HCT116 (cell line): Measurements from ENCODE around the gene PHACTR1. TPM values are rescaled to one million over a fixed set of nuclear protein-coding genes. Genes with fewer than 3 reads are reported as not detected.

Experiments
- ATAC-seq: fragments of 200-7000 bp; cut with Tn5 transposase; 2 replicates; pipeline ENCODE4 v1.9.1; 2020; ENCODE audit warnings: mild to moderate bottlenecking, moderate library complexity
- BruUV-seq: library from RNA; stranded (reverse); fragments of 400-500 nt; replicated peaks from 2 replicates; lab custom pipeline; 2021; lab: Mats Ljungman, UMichigan
- CTCF ChIA-PET: fragments of 300-600 bp; sonication (Branson Sonifier 250); formaldehyde crosslinking; loops from one replicate; lab custom pipeline; 2021; ENCODE audit warnings: antibody characterized with exemption; lab: Charles Lee
- POLR2A ChIA-PET: fragments of 300-600, 350-600 bp; sonication (Branson Sonifier 250); formaldehyde crosslinking; loops from one replicate; lab custom pipeline; 2021; ENCODE audit warnings: antibody characterized with exemption; lab: Charles Lee
- RAD21 ChIA-PET, 2 experiments: fragments of 300-600 bp; sonication (Branson Sonifier 250); formaldehyde crosslinking; loops; one replicate each; lab custom pipeline; 2023; ENCODE audit warnings: low total read pairs in 2 of 2; ENCODE audit not compliant: uncharacterized antibody in 2 of 2, unreplicated experiment in 2 of 2, low non-redundant PET in 1 of 2; lab: Charles Lee
- DNase-seq: peaks from one replicate; pipeline ENCODE4 v3.0.0-alpha.2; 2010; ENCODE audit warnings: low read depth, low spot score
- H2AFZ ChIP-seq: fragments of 200-600 bp; shearing (Covaris generic), sonication (generic); 2 replicates; pipeline ENCODE4 v1.6.1; 2017; ENCODE audit warnings: low read depth, mixed run types, mixed read lengths, antibody characterized with exemption, low read length; ENCODE audit not compliant: poor library complexity, severe bottlenecking
- H3K27ac ChIP-seq: 2 replicates; pipeline ENCODE4 v1.5.1; 2012; ENCODE audit warnings: low read depth, low read length
- H3K27me3 ChIP-seq: fragments of 200-600 bp; sonication (generic); 2 replicates; pipeline ENCODE4 v1.6.1; 2016; ENCODE audit warnings: mixed run types, low read length, mixed read lengths; ENCODE audit not compliant: insufficient read depth
- H3K36me3 ChIP-seq, 2 experiments: fragments of 200-500 bp in 1 of 2; fragments of 200-600 bp in 1 of 2; sonication (Bioruptor generic) in 1 of 2; sonication (generic) in 1 of 2; 2 replicates each; pipeline versions ENCODE4 v1.5.1 to v1.6.1; 2014 to 2016; ENCODE audit warnings: low read length in 2 of 2, inconsistent platforms in 1 of 2, mixed read lengths in 1 of 2, mixed run types in 1 of 2; ENCODE audit not compliant: insufficient read depth in 2 of 2, control insufficient read depth in 1 of 2
- H3K4me1 ChIP-seq, 2 experiments: fragments of 200-600 bp in 1 of 2; sonication (generic) in 1 of 2; 2 replicates each; pipeline versions ENCODE4 v1.5.1 to v1.6.1; 2012 to 2017; ENCODE audit warnings: low read length in 2 of 2, inconsistent platforms in 1 of 2, mild to moderate bottlenecking in 1 of 2, mixed read lengths in 1 of 2, mixed run types in 1 of 2, moderate library complexity in 1 of 2; ENCODE audit not compliant: insufficient read depth in 2 of 2, control insufficient read depth in 1 of 2
- H3K4me2 ChIP-seq: fragments of 200-600 bp; sonication (generic); 2 replicates; pipeline ENCODE4 v1.6.1; 2017; ENCODE audit warnings: mixed run types, low read length, mixed read lengths
- H3K4me3 ChIP-seq, 2 experiments: fragments of 200-600 bp in 1 of 2; sonication (generic) in 1 of 2; replicated peaks in 1 of 2; 2 replicates each; pipeline ENCODE4 v1.5.1; 2011 to 2016; ENCODE audit warnings: low read length in 2 of 2, control low read depth in 1 of 2, low read depth in 1 of 2, mild to moderate bottlenecking in 1 of 2, mixed read lengths in 1 of 2, mixed run types in 1 of 2
- H3K79me2 ChIP-seq: fragments of 200-600 bp; sonication (generic); 2 replicates; pipeline ENCODE4 v1.6.1; 2017; ENCODE audit warnings: mild to moderate bottlenecking, mixed run types, low read length, moderate library complexity, mixed read lengths; ENCODE audit not compliant: insufficient read depth
- H3K9ac ChIP-seq: fragments of 200-600 bp; sonication (generic); 2 replicates; pipeline ENCODE4 v1.6.1; 2016; ENCODE audit warnings: low read length, mixed read lengths
- H3K9me2 ChIP-seq: fragments of 200-600 bp; sonication (generic), shearing (Covaris generic); 2 replicates; pipeline ENCODE4 v1.6.1; 2017; ENCODE audit warnings: mixed run types, mild to moderate bottlenecking, moderate library complexity; ENCODE audit not compliant: insufficient read depth
- H3K9me3 ChIP-seq, 2 experiments: fragments of 200-500 bp in 1 of 2; fragments of 200-600 bp in 1 of 2; sonication (Bioruptor generic) in 1 of 2; sonication (generic) in 1 of 2; 2 replicates each; pipeline ENCODE4 v1.6.1; 2014 to 2017; ENCODE audit warnings: low read length in 2 of 2, mixed read lengths in 2 of 2, inconsistent platforms in 1 of 2, low read depth in 1 of 2, mild to moderate bottlenecking in 1 of 2, mixed run types in 1 of 2, moderate library complexity in 1 of 2; ENCODE audit not compliant: control insufficient read depth in 1 of 2, insufficient read depth in 1 of 2
- H4K20me1 ChIP-seq: fragments of 200-600 bp; sonication (generic), shearing (Covaris generic); 2 replicates; pipeline ENCODE4 v1.6.1; 2017; ENCODE audit warnings: mixed run types, mild to moderate bottlenecking, moderate library complexity; ENCODE audit not compliant: insufficient read depth
- CBX3 ChIP-seq: IDR thresholded peaks from 2 replicates; pipeline ENCODE4 v1.6.1; 2012; ENCODE audit warnings: low read depth
- CEBPB ChIP-seq: IDR thresholded peaks from 2 replicates; pipeline ENCODE4 v1.6.1; 2012; ENCODE audit warnings: low read depth
- FOSL1 ChIP-seq: IDR thresholded peaks from 2 replicates; pipeline ENCODE4 v1.6.1; 2012; ENCODE audit warnings: low read depth
- POLR2A ChIP-seq: IDR thresholded peaks from 2 replicates; pipeline ENCODE4 v1.7.0; 2011; ENCODE audit warnings: borderline replicate concordance; ENCODE audit not compliant: insufficient read depth, insufficient read length; ENCODE audit errors: extremely low read depth
- POLR2AphosphoS5 ChIP-seq: IDR thresholded peaks from 2 replicates; pipeline ENCODE4 v1.6.1; 2011; ENCODE audit warnings: mild to moderate bottlenecking, low read depth, low read length, moderate library complexity
- SP1 ChIP-seq: IDR thresholded peaks from 2 replicates; pipeline ENCODE4 v1.6.1; 2012; ENCODE audit warnings: low read depth
- SRF ChIP-seq: IDR thresholded peaks from 2 replicates; pipeline ENCODE4 v1.6.1; 2012; ENCODE audit warnings: low read depth
- TCF7L2 ChIP-seq: IDR thresholded peaks from 2 replicates; pipeline ENCODE4 v1.7.0; 2011; ENCODE audit warnings: borderline replicate concordance, inconsistent platforms; ENCODE audit not compliant: insufficient read depth, insufficient read length; ENCODE audit errors: extremely low read depth
- ZFX ChIP-seq: fragments of 450-650 bp; IDR thresholded peaks from 2 replicates; pipeline ENCODE4 v1.6.1; 2017
- ZNF274 ChIP-seq: fragments of 200-500 bp; sonication (Bioruptor generic); IDR thresholded peaks from 2 replicates; pipeline ENCODE4 v1.6.1; 2014; ENCODE audit warnings: mild to moderate bottlenecking, low read depth, low read length, inconsistent platforms
- intact Hi-C: fragments of 100-400 bp; cut with micrococcal nuclease; formaldehyde crosslinking; loops from 2 replicates; pipeline ENCODE4 v1.10.0; 2022
- total RNA-seq: library from RNA; stranded (reverse); gene quantifications from one replicate; pipeline ENCODE4 v1.2.1, GENCODE V29; 2021; ENCODE audit not compliant: unreplicated experiment
- TF ChIP-seq, protein P1 (sequence below): IDR thresholded peaks from 2 replicates; pipeline ENCODE4 v1.6.1; 2012

The PHACTR1 gene
- total RNA-seq, 1 experiment from 2014 or later, result 0.17 TPM

DNA sequence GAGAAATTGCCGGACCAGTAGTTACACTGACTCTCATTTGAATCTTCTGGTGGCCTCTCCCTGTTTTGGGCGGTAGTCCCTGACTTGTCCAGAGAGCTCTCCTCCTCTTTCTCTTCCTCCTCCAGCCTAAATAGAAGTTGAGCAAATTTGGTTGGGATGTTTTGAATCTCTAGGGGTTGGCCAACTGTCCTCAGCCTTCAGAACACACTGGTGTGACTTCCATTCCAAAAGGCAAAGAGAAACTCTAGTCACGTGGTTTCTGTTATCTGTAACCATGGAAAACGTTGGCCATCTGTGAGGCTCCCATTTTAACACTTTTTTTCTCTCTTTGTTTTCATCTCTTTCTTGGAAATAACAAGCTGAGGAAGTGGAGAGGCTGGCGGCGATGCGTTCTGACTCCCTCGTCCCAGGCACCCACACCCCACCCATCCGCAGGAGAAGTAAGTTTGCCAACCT lies 336.5 kb downstream of the PHACTR1 start:
- TF ChIP-seq CEBPB, result no peak
- no peak for TF ChIP-seq FOSL1
- no peak for TF ChIP-seq POLR2A
- TF ChIP-seq, protein P1, sequence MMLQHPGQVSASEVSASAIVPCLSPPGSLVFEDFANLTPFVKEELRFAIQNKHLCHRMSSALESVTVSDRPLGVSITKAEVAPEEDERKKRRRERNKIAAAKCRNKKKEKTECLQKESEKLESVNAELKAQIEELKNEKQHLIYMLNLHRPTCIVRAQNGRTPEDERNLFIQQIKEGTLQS, result no peak
- TF ChIP-seq SP1, result no peak
- TF ChIP-seq TCF7L2, result no peak
- TF ChIP-seq POLR2AphosphoS5, result no peak
- TF ChIP-seq ZFX, result no peak
- no peak for TF ChIP-seq CBX3
- intact Hi-C loops, result no loop called here
- no peaks in the 10 kb centered on the region for H3K36me3 ChIP-seq
- no peaks in the 10 kb centered on the region for H3K4me1 ChIP-seq
- DNase-seq (no peak), ATAC-seq (no peak)
- no peak overlapping the region for H3K27ac ChIP-seq
- no peaks in the 10 kb centered on the region for H4K20me1 ChIP-seq
- H3K4me2 ChIP-seq, result no peak overlapping the region
- RAD21 ChIA-PET, result no interaction called here
- BruUV-seq, result no TSS peak
- H3K9me2 ChIP-seq, result no peaks in the 10 kb centered on the region
- POLR2A ChIA-PET, result no interaction called here
- no peak overlapping the region for H3K9ac ChIP-seq
- H3K27me3 ChIP-seq, result peaks cover 4% of the 10 kb centered on the region
- no peak overlapping the region for H3K4me3 ChIP-seq
- no peaks in the 10 kb centered on the region for H3K9me3 ChIP-seq
- no peaks in the 10 kb centered on the region for H3K79me2 ChIP-seq
- CTCF ChIA-PET, result no interaction called here
- H2AFZ ChIP-seq, result no peak overlapping the region

DNA sequence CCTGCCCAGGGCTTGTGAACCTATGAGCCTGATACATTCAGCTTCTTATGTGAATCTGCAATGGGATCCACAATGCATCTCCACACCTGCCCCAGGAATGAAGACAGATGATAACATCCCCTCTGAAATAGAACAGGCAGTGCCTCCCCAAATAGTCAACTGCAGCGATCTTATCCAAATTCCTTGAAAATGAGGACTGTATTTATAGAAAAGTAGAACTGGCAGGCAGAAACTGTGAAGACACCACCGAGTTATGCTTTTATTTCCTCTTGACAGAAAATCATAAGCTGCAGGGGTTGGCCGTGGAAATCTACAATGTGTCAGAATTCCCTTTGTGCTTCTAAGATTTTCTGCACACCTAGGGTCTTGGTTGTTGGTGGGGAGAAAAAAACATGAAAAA lies 341.5 kb downstream of the PHACTR1 start:
- Histone ChIP-seq H3K36me3 (no peaks in the 10 kb centered on the region), H3K4me3 (no peak overlapping the region), H4K20me1 (no peaks in the 10 kb centered on the region), H3K9me2 (no peaks in the 10 kb centered on the region), H3K27me3 (peaks cover 29% of the 10 kb centered on the region; the same call in 1 of the 2 replicates), H3K27ac (no peak overlapping the region), H3K9ac (no peak overlapping the region), H3K9me3 (no peaks in the 10 kb centered on the region), H2AFZ (no peak overlapping the region), H3K79me2 (no peaks in the 10 kb centered on the region), H3K4me2 (no peak overlapping the region), H3K4me1 (no peaks in the 10 kb centered on the region)
- ChIA-PET RAD21 (no interaction called here), POLR2A (no interaction called here), CTCF (no interaction called here)
- ATAC-seq (no peak), DNase-seq (no peak)
- TF ChIP-seq ZNF274 (no peak), SP1 (no peak), POLR2AphosphoS5 (no peak), CBX3 (no peak), FOSL1 (no peak), SRF (no peak)
- no TSS peak for BruUV-seq
- intact Hi-C loops, result no loop called here
